ENCODE data around the gene VPS13D.

- TF ChIP-seq, protein P1, sequence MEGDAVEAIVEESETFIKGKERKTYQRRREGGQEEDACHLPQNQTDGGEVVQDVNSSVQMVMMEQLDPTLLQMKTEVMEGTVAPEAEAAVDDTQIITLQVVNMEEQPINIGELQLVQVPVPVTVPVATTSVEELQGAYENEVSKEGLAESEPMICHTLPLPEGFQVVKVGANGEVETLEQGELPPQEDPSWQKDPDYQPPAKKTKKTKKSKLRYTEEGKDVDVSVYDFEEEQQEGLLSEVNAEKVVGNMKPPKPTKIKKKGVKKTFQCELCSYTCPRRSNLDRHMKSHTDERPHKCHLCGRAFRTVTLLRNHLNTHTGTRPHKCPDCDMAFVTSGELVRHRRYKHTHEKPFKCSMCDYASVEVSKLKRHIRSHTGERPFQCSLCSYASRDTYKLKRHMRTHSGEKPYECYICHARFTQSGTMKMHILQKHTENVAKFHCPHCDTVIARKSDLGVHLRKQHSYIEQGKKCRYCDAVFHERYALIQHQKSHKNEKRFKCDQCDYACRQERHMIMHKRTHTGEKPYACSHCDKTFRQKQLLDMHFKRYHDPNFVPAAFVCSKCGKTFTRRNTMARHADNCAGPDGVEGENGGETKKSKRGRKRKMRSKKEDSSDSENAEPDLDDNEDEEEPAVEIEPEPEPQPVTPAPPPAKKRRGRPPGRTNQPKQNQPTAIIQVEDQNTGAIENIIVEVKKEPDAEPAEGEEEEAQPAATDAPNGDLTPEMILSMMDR (IDR thresholded peaks at IDR 0.05 in 2 of 3, conservative IDR thresholded peaks at IDR 0.05 in 1 of 3; ENCODE audit: borderline replicate concordance in 1 of 3, insufficient read depth in 1 of 3, low read depth in 2 of 3, low read length in 2 of 3), result no peak
- TF ChIP-seq EZH2phosphoT487 (IDR thresholded peaks at IDR 0.05; ENCODE audit: borderline replicate concordance) (no peak), EGR1 (IDR thresholded peaks at IDR 0.05; ENCODE audit: low read depth) (no peak), POLR2AphosphoS5 (IDR thresholded peaks at IDR 0.05; ENCODE audit: low read depth, low read length) (no peak), REST (IDR thresholded peaks at IDR 0.05; ENCODE audit: low read depth) (no peak), TCF7L2 (IDR thresholded peaks at IDR 0.05; ENCODE audit: borderline replicate concordance, extremely low read depth, insufficient read depth, insufficient read length) (no peak), EZH2 (IDR thresholded peaks at IDR 0.05) (no peak), CEBPB (IDR thresholded peaks at IDR 0.05; ENCODE audit: low read depth) (no peak; the same call in 1 of the 2 replicates), ATF3 (IDR thresholded peaks at IDR 0.05) (no peak), POLR2A (IDR thresholded peaks at IDR 0.05; ENCODE audit: borderline replicate concordance, extremely low read depth, insufficient read depth, insufficient read length) (no peak), RAD21 (IDR thresholded peaks at IDR 0.05; ENCODE audit: low read depth) (no peak), YY1 (IDR thresholded peaks at IDR 0.05; ENCODE audit: extremely low read depth, insufficient replicate concordance, low read depth, low read length) (no peak)
- TF ChIP-seq, protein P2, sequence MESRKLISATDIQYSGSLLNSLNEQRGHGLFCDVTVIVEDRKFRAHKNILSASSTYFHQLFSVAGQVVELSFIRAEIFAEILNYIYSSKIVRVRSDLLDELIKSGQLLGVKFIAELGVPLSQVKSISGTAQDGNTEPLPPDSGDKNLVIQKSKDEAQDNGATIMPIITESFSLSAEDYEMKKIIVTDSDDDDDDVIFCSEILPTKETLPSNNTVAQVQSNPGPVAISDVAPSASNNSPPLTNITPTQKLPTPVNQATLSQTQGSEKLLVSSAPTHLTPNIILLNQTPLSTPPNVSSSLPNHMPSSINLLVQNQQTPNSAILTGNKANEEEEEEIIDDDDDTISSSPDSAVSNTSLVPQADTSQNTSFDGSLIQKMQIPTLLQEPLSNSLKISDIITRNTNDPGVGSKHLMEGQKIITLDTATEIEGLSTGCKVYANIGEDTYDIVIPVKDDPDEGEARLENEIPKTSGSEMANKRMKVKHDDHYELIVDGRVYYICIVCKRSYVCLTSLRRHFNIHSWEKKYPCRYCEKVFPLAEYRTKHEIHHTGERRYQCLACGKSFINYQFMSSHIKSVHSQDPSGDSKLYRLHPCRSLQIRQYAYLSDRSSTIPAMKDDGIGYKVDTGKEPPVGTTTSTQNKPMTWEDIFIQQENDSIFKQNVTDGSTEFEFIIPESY (IDR thresholded peaks at IDR 0.05; ENCODE audit: extremely low read depth, insufficient replicate concordance, low read length), result no peak
- TF ChIP-seq, protein P3, sequence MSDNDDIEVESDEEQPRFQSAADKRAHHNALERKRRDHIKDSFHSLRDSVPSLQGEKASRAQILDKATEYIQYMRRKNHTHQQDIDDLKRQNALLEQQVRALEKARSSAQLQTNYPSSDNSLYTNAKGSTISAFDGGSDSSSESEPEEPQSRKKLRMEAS (IDR thresholded peaks at IDR 0.05), result no peak; the same call in 1 of the 2 replicates
Observed at GRCh38 chr1:12488666-12489354, 259.0 kb downstream of the VPS13D start.

Data from HCT116 (cell line).